Stimulated activated naive CD8-positive, alpha-beta T cell treated with anti-CD3 and anti-CD28 coated beads, Interleukin-15, amount 100 ng/mL, for 72 hours (primary cell): ENCODE results near the gene FITM1.

Experiments
- ATAC-seq: fragments of 150-1000 bp; cut with Tn5 transposase; 2 replicates; pipeline ENCODE4 v1.10.0; 2021; ENCODE audit warnings: mild to moderate bottlenecking, moderate library complexity
- DNase-seq, 2 donors: peaks; one replicate each; pipeline ENCODE4 v3.0.0; 2021 to 2022
- H3K27ac Mint-ChIP-seq, 2 donors: one replicate each; pipeline ENCODE4 v1.8.0; 2022; ENCODE audit warnings: mild to moderate bottlenecking in 2 of 2, mixed read lengths in 2 of 2, moderate library complexity in 2 of 2
- H3K27me3 Mint-ChIP-seq: one replicate; pipeline ENCODE4 v1.8.0; 2022; ENCODE audit warnings: mixed read lengths
- H3K4me1 Mint-ChIP-seq: one replicate; pipeline ENCODE4 v1.8.0; 2022; ENCODE audit warnings: mild to moderate bottlenecking, mixed read lengths
- H3K4me3 Mint-ChIP-seq, 2 donors: one replicate each; pipeline ENCODE4 v1.8.0; 2022; ENCODE audit warnings: mild to moderate bottlenecking in 2 of 2, mixed read lengths in 2 of 2, moderate library complexity in 1 of 2
- H3K9me3 Mint-ChIP-seq, 2 donors: one replicate each; pipeline ENCODE4 v1.8.0; 2022; ENCODE audit warnings: mixed read lengths in 2 of 2

FITM1 gene

DNA sequence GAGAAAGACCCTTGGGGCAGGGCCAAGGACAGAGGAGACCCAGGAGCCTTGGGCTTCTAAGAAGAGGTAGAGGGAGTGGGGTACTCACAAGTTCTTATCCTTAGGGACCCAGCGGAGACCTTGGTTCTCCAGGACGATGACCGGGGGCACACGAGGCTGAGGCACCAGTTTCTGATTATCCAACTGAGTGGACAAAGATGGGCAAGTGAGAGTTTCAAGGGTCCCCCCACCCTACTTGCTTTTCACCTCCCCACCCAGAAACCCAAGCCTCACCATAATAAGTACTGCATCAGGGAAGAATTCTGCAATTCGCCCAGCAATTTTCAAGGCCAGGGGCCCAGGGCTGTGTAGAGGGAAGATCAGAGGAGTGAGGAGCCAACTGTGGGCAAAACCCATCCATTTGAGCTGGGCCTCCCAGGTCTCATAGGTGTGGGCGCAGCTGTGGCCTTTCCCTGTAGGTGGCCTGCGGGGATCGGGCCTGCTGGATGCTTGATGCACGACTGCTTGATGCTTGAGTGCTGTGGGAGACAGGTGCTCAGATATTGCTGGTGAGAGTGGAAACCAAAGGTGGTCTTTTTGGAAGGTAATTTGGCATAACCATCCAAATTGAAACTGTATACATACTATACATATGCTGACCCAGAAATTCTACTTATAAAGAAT is 8.9 kb downstream of the FITM1 start:
- peak overlapping the region; percentile 75 to 96 for H3K4me3 Mint-ChIP-seq
- H3K27me3 Mint-ChIP-seq, result no peaks in the 10 kb centered on the region
- H3K4me1 Mint-ChIP-seq, result peaks cover 71% of the 10 kb centered on the region
- ATAC-seq (no peak), DNase-seq (peak in 1 of 2 donors; percentile 42)
- peak overlapping the region in 1 of 2 donors; percentile 92 for H3K27ac Mint-ChIP-seq
- no peaks in the 10 kb centered on the region for H3K9me3 Mint-ChIP-seq

DNA sequence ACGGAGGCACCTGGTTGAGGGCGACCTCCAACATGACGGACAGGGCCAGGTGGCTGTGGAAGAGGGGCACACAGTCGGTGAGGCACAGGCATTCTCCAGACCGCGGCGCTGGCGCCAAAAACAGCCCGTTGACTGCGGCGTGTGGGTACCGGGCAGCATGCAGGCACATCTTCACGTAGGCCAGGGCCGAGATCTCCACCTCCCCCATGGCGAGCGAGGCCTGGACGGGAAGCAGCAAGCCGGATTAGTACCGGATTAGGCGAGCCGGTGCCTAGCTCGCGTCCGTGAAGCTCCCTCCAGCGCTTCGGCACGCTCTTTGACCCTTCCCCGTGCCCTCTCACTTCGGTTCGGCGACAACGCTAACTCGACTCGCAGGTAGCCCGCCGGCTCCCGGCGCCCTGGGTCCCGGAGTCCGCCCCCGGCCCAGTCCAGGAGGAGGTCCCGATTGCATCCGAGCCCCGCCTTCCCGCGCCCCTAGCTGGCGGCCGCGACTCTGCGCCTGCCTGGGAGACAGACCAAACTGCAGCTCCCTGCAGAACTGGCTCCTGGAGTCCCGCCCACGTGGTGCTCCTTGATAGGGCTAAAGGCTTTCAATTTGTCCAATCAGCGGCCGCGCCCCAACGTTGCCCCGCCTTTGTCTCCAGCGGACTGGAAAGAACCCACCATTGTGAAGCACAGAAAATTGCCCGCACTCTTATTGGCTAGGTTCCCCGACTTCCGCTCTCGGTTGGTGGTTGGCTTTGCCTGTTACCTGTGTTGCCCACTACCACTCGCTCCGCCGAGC is 10.8 kb downstream of the FITM1 start, which contains the start of gene EMC9:
Gene EMC9, minus strand, starts transcription at position 495 of the 784 bp plus-strand sequence. Its CDS starts 287 bp downstream, at position 208.
- H3K9me3 Mint-ChIP-seq, result no peaks in the 10 kb centered on the region
- peak within 1 kb of the TSS; percentile 81 to 94 for H3K27ac Mint-ChIP-seq
- DNase-seq, result peak; percentile 98 to 100
- peak within 1 kb of the TSS; percentile 96 for H3K4me3 Mint-ChIP-seq
- peak; percentile 89 for ATAC-seq
- H3K27me3 Mint-ChIP-seq, result no peaks in the 10 kb centered on the region
- H3K4me1 Mint-ChIP-seq, result peaks cover 80% of the 10 kb centered on the region

DNA sequence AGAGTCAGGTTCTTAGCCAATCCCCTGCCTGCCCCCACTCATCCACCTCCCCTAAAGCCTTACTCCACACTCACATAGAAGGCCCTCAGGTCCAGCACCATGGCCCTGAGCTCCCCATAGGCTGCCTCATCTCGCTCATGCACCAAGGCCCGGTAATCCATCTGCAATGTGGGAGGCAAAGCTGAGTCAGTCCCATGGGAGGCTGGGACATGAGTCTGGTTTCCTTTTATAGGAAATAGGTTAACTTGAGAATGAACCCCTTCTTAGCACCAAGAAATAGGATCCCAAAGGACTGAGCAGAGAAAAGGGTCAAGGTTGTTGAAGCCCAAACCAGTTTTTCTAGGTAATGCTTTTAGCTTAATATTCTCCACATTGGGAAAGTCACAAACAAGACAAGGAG is 13.1 kb downstream of the FITM1 start:
- peaks cover 70% of the 10 kb centered on the region for H3K4me1 Mint-ChIP-seq
- no peaks in the 10 kb centered on the region for H3K9me3 Mint-ChIP-seq
- no peak for ATAC-seq
- DNase-seq, result no peak
- peak overlapping the region in 1 of 2 donors; percentile 96 for H3K4me3 Mint-ChIP-seq
- no peaks in the 10 kb centered on the region for H3K27me3 Mint-ChIP-seq
- no peak overlapping the region for H3K27ac Mint-ChIP-seq

DNA sequence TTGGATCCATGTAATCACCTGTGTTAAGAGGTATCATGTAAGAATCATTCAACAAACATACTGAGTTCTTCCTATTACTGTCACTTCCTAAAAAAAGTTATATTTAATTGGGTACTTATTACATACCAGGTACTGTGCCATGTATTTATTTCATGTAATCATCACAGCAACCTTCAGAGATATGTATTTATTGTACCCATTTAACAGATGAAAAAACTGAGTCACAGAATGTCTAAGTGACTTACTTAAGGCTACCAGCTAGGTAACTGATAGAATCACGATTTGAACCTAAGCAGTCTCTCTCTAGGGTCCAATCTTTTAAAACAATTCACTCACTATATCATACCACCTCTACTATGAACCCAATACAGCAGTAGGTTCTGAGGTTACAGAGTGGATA is 14.0 kb downstream of the FITM1 start:
- no peaks in the 10 kb centered on the region for H3K27me3 Mint-ChIP-seq

GRCh38 chr14:24145219-24145618 is 14.8 kb downstream of the FITM1 start:
- Mint-ChIP-seq H3K9me3 (no peaks in the 10 kb centered on the region), H3K4me1 (peaks cover 73% of the 10 kb centered on the region), H3K27me3 (no peaks in the 10 kb centered on the region), H3K4me3 (peak overlapping the region; percentile 93 to 96), H3K27ac (peak overlapping the region in 1 of 2 donors; percentile 80)
- ATAC-seq (no peak), DNase-seq (no peak)

More for the DNA sequence above, 14.0 kb downstream of the FITM1 start:
- H3K9me3 Mint-ChIP-seq, result no peaks in the 10 kb centered on the region
- H3K4me1 Mint-ChIP-seq, result peaks cover 70% of the 10 kb centered on the region
- peak overlapping the region; percentile 93 to 96 for H3K4me3 Mint-ChIP-seq
- no peak overlapping the region for H3K27ac Mint-ChIP-seq
- no peak for DNase-seq
- no peak for ATAC-seq

DNA sequence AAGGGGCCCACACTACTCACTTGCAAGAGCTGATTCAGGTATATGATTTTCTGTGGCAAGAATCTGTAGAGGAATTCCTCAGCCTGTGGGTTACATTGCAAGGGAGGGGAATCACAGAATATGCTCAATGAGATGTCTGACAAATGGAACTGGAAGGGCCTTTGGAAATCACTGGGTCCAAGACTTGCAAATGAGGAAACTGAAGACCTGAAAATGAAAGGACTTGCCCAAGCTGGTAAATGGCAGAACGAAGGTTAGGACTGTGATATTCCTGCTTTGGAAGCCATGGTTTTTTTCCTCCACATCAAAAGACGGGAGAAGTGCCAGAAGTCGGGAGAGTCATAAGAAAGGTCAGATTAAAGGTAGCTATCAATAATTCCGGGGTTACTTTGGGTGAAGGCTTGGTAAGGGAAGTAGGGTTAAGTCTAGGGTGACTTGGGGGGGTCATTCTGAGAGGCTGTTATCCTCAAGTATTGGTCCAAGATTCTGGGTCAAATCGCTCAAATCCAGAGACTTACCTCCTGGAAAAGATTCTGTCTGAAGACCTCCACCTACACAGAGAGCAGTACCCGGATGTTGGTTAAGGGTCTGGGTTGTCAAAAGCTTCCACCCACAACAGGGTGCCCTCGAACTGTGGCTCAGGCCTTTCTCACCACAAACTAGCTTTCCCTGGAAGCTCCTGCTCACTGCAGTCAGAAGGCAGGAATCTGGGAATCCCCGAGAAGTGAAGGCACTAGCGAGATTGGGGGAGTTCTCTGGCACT is 15.4 kb downstream of the FITM1 start:
- H3K4me1 Mint-ChIP-seq, result peaks cover 80% of the 10 kb centered on the region
- ATAC-seq (no peak), DNase-seq (no peak)
- H3K9me3 Mint-ChIP-seq, result no peaks in the 10 kb centered on the region
- H3K27ac Mint-ChIP-seq, result peak overlapping the region; percentile 95 to 96
- H3K27me3 Mint-ChIP-seq, result no peaks in the 10 kb centered on the region
- peak overlapping the region; percentile 93 to 96 for H3K4me3 Mint-ChIP-seq

DNA sequence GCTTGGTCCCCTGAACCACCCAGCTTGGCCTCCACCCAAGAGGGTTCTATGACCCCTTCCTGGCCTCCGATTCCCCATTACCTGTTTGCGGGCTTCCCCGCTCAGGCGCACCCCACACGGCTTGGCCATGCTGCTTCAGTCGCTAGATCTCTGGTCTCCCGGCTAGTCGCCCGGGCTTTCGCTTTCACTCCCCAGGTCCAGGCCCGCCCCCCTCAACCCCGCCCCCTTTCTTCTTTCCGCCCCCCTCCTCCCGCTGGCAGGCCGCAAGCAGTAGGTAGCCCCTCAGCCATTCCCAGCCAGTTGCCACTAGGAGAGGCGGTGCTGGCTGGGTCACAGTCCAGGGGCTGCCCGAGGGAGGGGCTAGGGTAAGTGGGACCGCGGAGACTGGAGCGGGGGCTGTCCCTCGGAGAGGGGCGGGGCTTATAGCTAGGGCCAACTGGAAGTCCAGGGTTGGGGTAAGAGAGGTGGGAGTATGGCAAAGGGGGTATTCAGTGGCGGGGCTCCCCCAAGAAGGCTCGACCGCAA is 16.1 kb downstream of the FITM1 start, which contains the start of gene PSME2:
Gene PSME2, minus strand, starts transcription at position 158 of the 525 bp plus-strand sequence. Its CDS starts 29 bp downstream, at position 129.
- ATAC-seq, result peak; percentile 81
- DNase-seq, result peak; percentile 96 to 98
- no peaks in the 10 kb centered on the region for H3K27me3 Mint-ChIP-seq
- H3K9me3 Mint-ChIP-seq, result no peaks in the 10 kb centered on the region
- H3K4me1 Mint-ChIP-seq, result peaks cover 85% of the 10 kb centered on the region
- H3K4me3 Mint-ChIP-seq, result peak within 1 kb of the TSS; percentile 93 to 96
- H3K27ac Mint-ChIP-seq, result peak within 1 kb of the TSS; percentile 95 to 96

GRCh38 chr14:24146978-24147760 is 16.7 kb downstream of the FITM1 start, which contains the start of gene RNF31:
RNF31 (plus strand) TSS chr14:24147498; CDS start chr14:24147699, 201 bp downstream.
- Mint-ChIP-seq H3K4me3 (peak within 1 kb of the TSS; percentile 93 to 96), H3K27ac (peak within 1 kb of the TSS; percentile 95 to 96), H3K27me3 (no peaks in the 10 kb centered on the region), H3K9me3 (no peaks in the 10 kb centered on the region), H3K4me1 (peaks cover 80% of the 10 kb centered on the region)
- peak; percentile 95 to 97 for DNase-seq
- peak; percentile 87 for ATAC-seq

DNA sequence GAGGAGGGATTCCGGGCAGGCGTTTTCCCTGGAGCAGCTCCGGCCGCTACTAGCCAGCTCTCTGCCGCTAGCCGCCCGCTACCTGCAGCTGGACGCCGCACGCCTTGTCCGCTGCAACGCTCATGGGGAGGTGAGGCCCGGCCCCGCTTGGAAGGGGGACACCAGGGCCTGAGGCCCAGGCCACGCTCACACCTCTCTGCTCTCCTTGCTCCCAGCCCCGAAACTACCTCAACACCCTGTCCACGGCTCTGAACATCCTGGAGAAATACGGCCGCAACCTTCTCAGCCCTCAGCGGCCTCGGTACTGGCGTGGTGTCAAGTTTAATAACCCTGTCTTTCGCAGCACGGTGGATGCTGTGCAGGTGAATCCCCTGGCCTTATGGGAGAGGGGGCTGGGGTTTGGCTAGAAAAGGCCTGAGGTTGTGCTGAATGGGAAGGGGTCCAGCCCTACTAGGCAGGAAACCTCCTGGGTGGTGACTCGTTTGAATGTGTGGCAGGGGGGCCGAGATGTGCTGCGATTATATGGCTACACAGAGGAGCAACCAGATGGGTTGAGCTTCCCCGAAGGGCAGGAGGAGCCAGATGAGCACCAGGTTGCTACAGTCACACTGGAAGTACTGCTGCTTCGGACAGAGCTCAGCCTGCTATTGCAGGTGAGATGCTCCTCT is 17.4 kb downstream of the FITM1 start:
- peak overlapping the region; percentile 93 to 96 for H3K4me3 Mint-ChIP-seq
- peak overlapping the region; percentile 15 to 93 for H3K27ac Mint-ChIP-seq
- no peak for DNase-seq
- no peaks in the 10 kb centered on the region for H3K27me3 Mint-ChIP-seq
- H3K9me3 Mint-ChIP-seq, result no peaks in the 10 kb centered on the region
- H3K4me1 Mint-ChIP-seq, result peaks cover 72% of the 10 kb centered on the region
- ATAC-seq, result no peak

DNA sequence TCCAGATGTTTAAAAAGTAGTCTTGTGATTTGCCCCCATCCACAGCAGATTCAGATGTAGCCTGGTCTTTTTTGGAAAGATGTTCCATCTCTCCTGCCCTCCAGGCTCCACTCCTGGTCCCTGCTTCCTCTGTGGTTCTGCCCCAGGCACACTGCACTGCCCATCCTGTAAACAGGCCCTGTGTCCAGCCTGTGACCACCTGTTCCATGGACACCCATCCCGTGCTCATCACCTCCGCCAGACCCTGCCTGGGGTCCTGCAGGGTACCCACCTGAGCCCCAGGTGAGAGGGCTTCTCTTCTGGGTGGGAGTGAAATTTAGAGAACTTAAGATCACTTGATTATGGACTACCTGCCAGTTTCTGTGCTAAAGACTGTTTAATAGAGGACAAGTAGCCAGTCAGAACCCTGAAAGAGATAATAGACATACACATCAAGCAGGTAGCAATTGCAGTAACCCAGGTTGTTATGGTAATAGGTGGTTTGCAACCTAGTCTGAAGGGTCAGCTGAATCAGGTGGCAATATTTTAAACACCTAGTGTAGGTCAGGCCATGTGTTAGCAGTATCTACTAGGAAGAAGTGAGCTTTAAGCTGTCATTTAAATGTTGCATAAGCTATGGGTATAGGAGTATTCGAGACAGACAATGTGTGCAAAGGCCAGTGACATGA is 19.0 kb downstream of the FITM1 start:
- H3K4me1 Mint-ChIP-seq, result peaks cover 57% of the 10 kb centered on the region
- H3K27me3 Mint-ChIP-seq, result no peaks in the 10 kb centered on the region
- H3K27ac Mint-ChIP-seq, result no peak overlapping the region
- H3K4me3 Mint-ChIP-seq, result peak overlapping the region; percentile 56 to 93
- H3K9me3 Mint-ChIP-seq, result no peaks in the 10 kb centered on the region
- ATAC-seq, result no peak
- DNase-seq, result no peak

- DNase-seq (no peak), ATAC-seq (no peak)
- peaks cover 51% of the 10 kb centered on the region for H3K4me1 Mint-ChIP-seq
- no peak overlapping the region for H3K4me3 Mint-ChIP-seq
- no peaks in the 10 kb centered on the region for H3K27me3 Mint-ChIP-seq
- H3K9me3 Mint-ChIP-seq, result no peaks in the 10 kb centered on the region
- H3K27ac Mint-ChIP-seq, result no peak overlapping the region
These were observed 19.6 kb downstream of the FITM1 start for GRCh38 chr14:24150061-24150460.

DNA sequence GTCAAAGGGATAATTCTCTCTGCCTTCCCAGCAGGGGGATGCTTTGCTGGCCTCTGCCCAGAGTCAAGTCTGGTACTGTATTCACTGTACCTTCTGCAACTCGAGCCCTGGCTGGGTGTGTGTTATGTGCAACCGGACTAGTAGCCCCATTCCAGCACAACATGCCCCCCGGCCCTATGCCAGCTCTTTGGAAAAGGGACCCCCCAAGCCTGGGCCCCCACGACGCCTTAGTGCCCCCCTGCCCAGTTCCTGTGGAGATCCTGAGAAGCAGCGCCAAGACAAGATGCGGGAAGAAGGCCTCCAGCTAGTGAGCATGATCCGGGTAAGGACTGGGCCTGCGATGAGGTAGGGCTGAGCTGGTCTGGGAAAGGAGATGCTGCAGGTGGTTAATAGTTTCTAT is 20.1 kb downstream of the FITM1 start:
- no peak for ATAC-seq
- H3K4me3 Mint-ChIP-seq, result no peak overlapping the region
- DNase-seq, result no peak
- no peaks in the 10 kb centered on the region for H3K9me3 Mint-ChIP-seq
- no peak overlapping the region for H3K27ac Mint-ChIP-seq
- no peaks in the 10 kb centered on the region for H3K27me3 Mint-ChIP-seq
- peaks cover 46% of the 10 kb centered on the region for H3K4me1 Mint-ChIP-seq

DNA sequence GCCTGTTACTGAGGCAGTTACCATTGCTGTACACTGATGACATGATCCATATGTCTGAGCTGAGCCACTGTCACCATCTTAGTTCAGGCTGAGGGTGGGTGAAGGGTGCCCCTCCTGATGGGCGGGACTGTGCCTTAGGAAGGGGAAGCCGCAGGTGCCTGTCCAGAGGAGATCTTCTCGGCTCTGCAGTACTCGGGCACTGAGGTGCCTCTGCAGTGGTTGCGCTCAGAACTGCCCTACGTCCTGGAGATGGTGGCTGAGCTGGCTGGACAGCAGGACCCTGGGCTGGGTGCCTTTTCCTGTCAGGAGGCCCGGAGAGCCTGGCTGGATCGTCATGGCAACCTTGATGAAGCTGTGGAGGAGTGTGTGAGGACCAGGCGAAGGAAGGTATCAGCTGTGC is 20.5 kb downstream of the FITM1 start:
- Mint-ChIP-seq H3K27me3 (no peaks in the 10 kb centered on the region), H3K4me3 (no peak overlapping the region), H3K27ac (peak overlapping the region in 1 of 2 donors; percentile 80), H3K9me3 (no peaks in the 10 kb centered on the region), H3K4me1 (peaks cover 42% of the 10 kb centered on the region)
- DNase-seq (no peak), ATAC-seq (no peak)
